ENCODE data around the gene HPCAL4.

The HPCAL4 gene

DNA sequence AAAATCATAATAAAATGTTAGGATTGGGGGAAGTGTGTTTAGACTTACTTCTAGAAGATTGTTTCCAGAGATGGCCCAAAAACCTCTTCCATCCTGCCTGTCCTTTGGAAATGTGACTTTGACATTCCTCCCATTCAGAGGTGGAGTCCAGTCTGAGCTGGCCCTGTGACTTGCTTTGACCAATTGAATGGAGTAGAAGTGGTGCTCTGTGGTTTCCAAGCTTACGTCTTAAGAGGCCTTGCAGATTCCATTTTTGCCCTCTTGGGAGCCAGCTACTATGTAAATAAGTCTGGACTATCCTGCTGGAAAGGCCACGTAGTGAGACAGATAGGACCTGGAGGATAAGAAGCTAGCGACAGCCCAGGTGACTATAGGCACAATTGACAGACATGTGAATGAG, 18.0 kb downstream of the HPCAL4 start:
- DNase-seq, result no peak

GRCh38 chr1:39672551-39672947, 18.7 kb downstream of the HPCAL4 start:
- no peak for DNase-seq

DNA sequence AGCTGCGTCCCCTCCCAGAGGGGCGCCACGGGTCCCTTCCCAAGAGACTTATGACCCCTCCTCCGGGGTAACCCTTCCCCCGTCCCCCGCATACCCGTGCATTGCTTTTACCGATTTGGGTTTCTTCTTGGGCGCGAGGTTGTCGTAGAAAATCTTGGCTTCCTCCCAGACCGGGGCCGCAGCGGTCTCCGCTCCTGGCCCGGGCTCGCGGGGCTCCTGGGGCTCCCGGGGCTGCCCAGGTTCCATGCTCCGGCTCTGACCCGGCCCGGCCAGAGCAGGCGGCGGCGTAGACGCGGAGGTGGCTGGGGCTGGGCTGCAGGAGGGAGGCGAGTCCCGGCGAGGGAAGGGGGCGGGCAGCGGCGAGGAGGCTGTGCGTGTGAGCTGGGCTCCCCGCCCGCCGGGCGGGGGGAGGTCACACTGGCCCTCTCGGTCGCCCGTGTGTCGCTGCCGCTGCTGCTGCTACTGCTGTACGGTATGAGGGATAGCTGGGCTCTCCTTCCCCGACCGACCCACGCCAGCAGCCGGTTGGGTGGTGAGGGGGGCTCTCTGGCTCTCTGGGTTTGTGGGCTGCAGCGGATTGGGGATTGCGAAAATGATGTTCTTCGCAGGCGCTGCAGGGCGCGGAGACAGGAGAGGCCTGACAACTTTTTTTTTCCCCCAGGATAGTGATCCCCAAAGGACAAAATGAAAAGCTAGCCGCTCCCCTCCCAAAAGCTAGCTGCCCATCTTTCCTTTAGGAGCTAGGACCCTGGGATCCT, 19.3 kb downstream of the HPCAL4 start, which contains the start of gene NT5C1A:
Gene NT5C1A, minus strand, starts transcription at position 315 of the 758 bp plus-strand sequence. Its CDS starts 69 bp downstream, at position 246.
- DNase-seq, result no peak

DNA sequence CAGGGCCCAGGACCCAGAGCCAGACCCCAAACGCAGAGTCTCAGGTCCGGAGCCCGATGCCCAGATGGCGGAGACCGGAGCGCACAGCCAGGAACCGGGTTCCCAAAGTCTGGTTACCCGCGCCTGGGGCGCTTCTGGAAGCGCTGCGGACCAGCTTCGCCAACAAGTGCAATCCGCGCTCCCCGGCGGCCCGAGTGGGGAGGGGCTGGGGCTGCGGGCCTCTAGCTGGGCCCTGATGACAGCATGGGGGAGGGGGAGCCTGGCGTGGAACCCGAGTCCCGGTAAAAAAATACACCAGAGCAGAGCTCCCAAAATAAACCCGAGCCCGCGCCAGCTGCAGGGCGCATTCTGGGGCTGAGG, 19.8 kb downstream of the HPCAL4 start:
- no peak for DNase-seq

- no peak for DNase-seq
Observed at GRCh38 chr1:39670689-39671088, 20.5 kb downstream of the HPCAL4 start.

DNA sequence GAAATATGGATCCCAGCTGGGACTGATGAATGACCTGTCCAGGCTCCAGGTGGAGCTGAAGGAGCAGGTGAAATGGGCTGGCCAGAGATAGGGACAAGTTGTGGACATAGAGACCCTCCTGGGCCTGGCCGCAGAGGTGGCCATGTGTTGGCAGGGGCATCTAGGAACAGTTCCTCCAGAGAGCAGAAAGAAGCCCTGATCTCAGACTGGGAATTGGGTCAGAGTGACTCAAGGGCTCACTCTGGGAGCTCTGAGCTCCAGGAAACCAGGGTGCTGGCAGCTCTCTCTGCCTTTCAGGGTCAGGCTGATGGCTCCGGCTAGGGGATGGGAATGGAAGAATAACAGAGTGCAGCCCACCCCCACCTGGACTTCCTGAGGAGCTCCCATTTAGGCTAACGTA, 22.3 kb downstream of the HPCAL4 start:
- DNase-seq, result no peak

DNA sequence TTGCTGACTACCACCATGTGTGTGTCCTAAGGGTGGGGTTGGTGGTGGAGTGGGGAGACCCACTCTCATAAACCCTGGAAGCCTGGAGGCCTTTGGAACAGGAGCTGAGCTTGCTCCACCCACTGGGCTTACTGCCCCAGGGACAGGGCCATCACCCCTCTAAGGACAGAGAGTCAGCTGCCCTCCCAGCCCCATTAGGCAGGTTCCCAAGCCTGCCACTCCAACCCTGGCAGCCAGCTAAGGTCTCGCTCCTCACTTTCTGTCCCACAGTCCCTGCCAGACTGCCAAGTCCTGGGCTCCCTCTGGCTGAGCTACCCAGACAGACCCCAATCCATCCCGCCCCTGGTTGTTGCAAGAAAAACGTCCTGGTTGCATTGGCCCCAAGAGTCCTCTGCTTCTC, 23.1 kb downstream of the HPCAL4 start:
- no peak for DNase-seq

DNA sequence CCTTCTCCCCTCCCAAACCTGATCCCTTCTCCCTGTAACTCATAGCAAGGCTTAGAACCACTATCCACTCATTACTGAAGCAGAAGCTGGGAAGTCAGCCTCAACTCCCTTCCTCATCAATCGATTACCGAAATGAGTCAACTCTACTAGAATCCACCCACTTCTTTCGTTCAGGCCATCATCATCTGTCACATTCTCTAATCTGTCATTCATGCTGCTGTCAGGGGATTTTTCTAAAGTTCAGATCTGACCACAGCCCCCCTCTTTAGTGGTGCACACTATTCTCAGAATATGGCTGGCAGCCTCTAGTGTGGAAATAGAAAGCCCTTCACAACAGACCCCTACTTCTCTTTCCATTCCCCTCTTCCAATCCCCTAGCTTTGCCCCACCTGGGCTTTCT, 24.5 kb downstream of the HPCAL4 start:
- DNase-seq, result no peak

GRCh38 chr1:39663559-39663958, 27.7 kb downstream of the HPCAL4 start:
- DNase-seq, result no peak

DNA sequence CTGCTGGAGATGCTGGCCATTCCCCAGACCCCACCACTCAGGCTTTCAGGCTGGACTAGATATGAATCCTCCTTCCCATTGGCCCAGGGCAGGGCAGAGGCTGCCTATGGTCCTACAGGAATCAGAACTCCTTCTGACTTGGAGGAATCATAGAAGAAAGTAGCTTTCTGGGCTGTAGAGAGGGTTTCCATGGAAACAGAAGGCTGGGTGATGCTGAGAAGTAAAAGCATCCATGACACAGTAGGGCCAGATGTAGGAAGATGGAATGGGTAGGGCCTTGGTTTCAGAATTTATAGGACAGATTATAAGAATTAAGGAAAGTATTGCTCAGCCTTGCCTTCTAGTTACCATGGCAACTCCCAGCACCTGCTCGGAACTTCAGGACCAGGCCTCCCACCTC, 28.4 kb downstream of the HPCAL4 start:
- no peak for DNase-seq

DNA sequence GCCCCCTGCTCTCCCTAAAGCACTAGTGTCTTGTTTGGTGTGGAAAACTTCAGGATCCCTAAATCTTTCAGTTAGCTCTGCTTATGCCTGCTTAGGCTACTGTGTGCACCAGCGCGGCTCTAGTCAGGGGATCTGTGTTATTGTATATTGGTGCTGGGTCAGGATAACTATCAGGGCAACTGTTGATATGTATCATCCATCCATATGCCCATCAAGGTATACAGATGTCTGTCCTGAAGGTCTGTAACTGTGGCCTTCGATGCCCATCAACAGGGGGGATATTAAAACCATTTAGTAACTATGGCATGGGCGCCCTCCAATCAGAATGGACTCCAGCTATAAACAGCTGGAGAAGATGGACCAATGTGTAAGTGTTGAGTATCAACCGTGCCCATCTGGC, 31.7 kb downstream of the HPCAL4 start:
- DNase-seq, result no peak

DNA sequence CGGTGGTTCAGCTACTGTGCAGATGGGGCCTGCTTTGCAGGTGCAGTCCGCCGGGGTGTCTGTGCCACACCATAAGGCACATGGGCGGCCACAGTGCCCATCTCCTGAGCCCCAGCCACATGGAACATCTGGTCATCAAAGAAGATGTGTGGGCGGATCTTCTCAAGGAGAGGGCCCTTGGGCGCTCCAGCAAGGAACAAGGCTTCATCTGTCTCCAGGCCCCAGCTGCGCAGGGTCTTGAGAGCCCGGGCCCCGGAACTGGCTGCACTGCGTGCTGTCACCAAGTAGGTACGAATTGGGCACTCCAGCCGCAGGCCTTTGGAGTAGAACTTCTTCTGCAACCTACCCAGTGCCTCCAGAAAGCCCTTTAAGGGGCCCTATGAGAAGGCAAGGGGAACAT, 32.1 kb downstream of the HPCAL4 start:
- DNase-seq, result no peak

- no peak for DNase-seq
Observed at GRCh38 chr1:39657923-39658485, 33.2 kb downstream of the HPCAL4 start.

GRCh38 chr1:39657402-39657801, 33.8 kb downstream of the HPCAL4 start:
- no peak for DNase-seq

DNA sequence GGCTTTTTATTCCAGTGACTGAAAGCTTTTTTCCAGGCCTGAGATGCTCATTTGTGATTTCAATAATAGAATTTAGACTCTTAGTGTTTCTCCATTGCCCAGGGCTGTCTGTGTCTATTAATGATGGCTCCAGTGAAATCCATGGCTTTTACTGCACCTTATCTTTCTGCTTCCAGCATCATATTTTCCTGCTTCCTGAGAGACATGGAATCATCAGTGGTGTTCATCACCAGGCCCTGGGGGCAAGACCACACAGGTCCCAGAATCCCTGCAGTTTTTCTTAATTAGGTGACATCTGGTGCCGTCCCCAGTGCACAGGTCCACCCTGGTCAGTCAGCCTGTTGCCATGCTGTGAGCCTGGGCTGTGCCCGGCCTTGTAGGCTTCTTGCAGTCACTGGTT, 34.8 kb downstream of the HPCAL4 start:
- no peak for DNase-seq

- DNase-seq, result no peak
Observed at GRCh38 chr1:39655578-39656268, 35.5 kb downstream of the HPCAL4 start.

- no peak for DNase-seq
Observed at GRCh38 chr1:39654291-39654690, 36.9 kb downstream of the HPCAL4 start.

DNA sequence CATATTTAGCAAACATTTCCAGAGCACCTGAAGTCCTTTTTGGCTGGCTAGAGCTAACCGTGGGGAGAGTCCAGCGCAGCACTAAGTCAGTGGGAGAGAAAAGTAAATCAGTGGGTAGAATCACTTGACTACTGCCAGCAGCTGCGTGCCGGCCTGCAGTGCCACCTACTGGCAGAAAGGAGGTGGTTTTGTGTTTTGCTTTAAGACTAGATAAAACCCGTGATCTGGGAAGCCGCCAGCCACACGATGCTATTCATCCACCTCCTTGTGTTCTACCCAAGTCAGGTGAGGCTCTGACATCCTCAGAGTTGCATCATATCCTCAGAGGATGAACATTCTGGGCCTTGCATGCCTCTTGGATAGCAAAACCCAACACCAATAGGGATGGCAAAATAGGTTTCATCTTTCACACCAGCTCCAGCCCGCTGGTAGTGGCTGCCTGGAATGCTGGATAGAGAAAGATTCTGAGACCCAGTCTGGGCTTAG, 37.6 kb downstream of the HPCAL4 start:
- peak; percentile 49 for DNase-seq

DNA sequence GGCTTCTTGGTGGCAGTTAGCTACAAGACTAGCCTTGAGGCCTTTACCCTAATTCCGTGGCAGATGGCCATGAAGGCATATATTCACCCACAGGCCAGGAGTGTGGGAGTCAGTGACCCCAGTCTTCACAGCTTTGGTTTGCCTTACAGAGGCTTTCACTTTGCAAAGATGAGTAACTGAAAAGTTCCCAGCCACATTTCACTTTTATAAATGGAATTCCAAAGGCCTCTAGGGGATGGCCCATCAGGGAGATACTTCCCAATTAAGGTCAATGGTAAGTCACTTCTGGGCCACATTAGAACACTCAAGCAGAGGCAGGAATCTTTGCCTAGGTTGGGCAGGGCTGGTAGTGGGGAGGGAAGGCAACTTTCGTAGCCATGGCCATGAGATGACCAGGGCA, 38.7 kb downstream of the HPCAL4 start:
- no peak for DNase-seq

DNA sequence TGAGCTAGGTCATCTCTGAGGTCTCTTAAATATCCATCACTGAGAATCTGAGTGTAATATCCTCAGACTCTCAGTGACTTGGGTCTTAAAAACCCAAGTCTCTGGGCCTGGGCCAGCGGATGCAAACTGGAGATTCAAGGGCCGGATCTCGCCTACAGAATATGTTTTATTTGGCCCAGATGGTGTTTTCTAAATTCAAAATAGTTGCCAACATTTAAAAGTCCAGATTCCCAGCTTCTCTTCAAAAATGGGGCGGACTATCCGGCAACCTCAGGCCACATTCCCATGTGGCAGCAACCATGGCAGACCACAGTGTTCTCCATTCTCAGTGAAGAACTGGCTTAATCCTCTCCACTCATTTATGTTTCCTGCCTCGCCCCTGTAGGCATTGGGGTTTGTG, 39.1 kb downstream of the HPCAL4 start:
- no peak for DNase-seq

DNA sequence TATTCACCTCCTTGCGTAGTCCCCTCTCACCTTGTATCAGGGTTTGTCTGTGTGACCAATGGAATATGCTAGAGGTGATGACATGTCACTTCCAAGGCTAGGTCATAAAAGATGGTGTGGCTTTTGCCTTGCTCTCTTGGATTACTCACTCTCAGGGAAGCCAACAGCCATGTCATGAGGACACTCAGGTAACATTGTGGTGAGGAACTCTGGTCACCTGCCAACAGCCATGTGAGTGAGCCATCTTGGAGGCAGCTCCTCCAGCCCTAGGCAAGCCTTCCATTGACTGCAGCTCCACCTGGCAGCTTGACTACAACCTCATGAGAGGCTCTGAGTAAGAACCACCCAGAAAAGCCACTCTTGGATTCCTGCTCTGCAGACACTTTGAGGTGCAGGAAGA, 40.8 kb downstream of the HPCAL4 start:
- no peak for DNase-seq

DNA sequence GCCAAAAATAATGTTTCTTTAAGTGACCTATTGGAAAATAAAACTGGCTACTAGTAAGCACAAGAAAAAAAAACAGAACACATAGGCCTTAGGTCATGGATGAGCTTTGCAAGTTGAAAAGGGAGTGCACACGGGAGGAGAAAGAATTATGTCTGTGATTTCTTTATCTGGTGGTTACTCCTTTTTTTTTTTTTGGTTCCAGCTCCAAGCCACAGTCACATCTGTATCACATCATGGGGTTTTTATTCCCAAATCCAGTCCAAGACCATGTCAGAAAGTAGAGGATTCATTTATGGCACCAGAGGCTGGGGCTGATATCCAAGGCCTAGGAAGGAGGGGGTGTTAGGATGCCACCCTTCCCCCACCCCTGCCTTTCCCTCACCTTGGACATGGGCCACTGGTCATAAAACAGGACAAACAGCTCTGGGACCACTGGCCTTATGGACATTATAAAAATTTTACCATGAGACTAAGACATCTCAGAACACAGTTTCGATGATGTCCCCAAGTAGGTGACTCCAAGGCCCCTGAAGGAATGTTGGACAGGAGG, 41.5 kb downstream of the HPCAL4 start:
- DNase-seq, result no peak

GRCh38 chr1:39648496-39648895, 42.7 kb downstream of the HPCAL4 start:
- no peak for DNase-seq

GRCh38 chr1:39647247-39647646, 44.0 kb downstream of the HPCAL4 start:
- no peak for DNase-seq

Data from NCI-H2081 treated with DMSO at 0.1 percent for 48 hours (cell line).